Transverse colon (tissue), 4 donors: ENCODE data around the gene LRFN2.

ENCODE experiments used
- CTCF ChIP-seq, 5 experiments: fragments of 200-600 bp in 3 of 5; fragments of 450-650 bp in 2 of 5; sonication (generic) in 3 of 5; IDR thresholded peaks; 1 replicate in 2 of 5; 2 replicates in 3 of 5; pipeline ENCODE4 v1.5.1; 2016 to 2017; ENCODE audit warnings: antibody characterized with exemption in 5 of 5, inconsistent platforms in 3 of 5, mild to moderate bottlenecking in 2 of 5, moderate library complexity in 1 of 5
- POLR2AphosphoS5 ChIP-seq, 3 donors: sonication (generic); formaldehyde crosslinking; IDR thresholded peaks; one replicate each; pipeline ENCODE4 v1.6.1; 2016; ENCODE audit warnings: antibody characterized with exemption in 3 of 3

GRCh38 chr6:40419946-40420728, 167.0 kb downstream of the LRFN2 start:
- TF ChIP-seq POLR2AphosphoS5 (IDR thresholded peaks at IDR 0.05): no peak
- no peak for TF ChIP-seq CTCF (IDR thresholded peaks at IDR 0.05)
